Measurements from ENCODE around the gene SMURF1. TPM values are rescaled to one million over a fixed set of nuclear protein-coding genes. Genes with fewer than 3 reads are reported as not detected.

Gene SMURF1
- total RNA-seq, 2 donors from 2014 or later = 15.4 to 25.1 TPM

DNA sequence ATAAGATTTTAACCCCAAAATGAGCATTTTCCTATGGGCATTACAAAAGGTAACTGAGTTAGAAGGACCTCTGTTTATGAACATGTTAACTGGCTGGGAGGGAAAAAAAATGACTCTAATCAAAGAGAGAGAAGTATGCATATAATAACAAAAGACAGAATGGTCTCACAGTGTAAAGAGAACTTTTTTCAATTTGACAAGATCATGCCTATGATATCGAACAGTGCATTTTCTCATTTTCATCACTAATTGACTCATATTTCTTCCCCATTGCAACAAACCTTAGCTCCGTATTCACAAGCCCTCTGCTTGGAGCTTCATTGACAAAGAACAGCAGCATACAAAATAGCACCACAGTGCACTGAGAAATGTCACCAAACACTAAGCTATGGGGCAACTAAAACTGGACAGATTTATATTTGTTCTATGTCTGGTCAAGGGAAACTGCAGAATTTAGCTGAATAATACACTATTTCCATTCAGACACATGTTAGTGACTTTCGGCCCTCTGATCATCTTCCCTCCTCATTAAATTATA is 45.6 kb downstream of the SMURF1 start:
- 85% methylated on average over 3 of the region's 3 CpGs for WGBS
- no peaks in the 10 kb centered on the region for H3K9me3 ChIP-seq
- no peak overlapping the region for H3K27ac ChIP-seq
- no peak overlapping the region for H3K4me3 ChIP-seq
- TF ChIP-seq CTCF (IDR thresholded peaks at IDR 0.05) (no peak), POLR2AphosphoS5 (IDR thresholded peaks at IDR 0.05) (no peak), POLR2A (IDR thresholded peaks at IDR 0.05) (no peak)
- DNase-seq (ENCODE audit: low spot score) = no peak
- no peaks in the 10 kb centered on the region for H3K27me3 ChIP-seq (replicated peaks; ENCODE audit: insufficient read depth)
- intact Hi-C loops (cut with DNase I) = no loop called here
- no peaks in the 10 kb centered on the region for H3K36me3 ChIP-seq
- peaks cover 6% of the 10 kb centered on the region for H3K4me1 ChIP-seq (replicated peaks)

- H3K4me3 ChIP-seq = no peak overlapping the region
- H3K27me3 ChIP-seq (replicated peaks; ENCODE audit: insufficient read depth) = no peaks in the 10 kb centered on the region
- TF ChIP-seq CTCF (IDR thresholded peaks at IDR 0.05) = no peak
- 95% methylated on average over 2 of the region's 2 CpGs for WGBS
- no peak overlapping the region for H3K27ac ChIP-seq
- DNase-seq (ENCODE audit: low spot score) = no peak
- intact Hi-C loops (cut with DNase I) = no loop called here
- H3K9me3 ChIP-seq = no peaks in the 10 kb centered on the region
- no peaks in the 10 kb centered on the region for H3K36me3 ChIP-seq
- H3K4me1 ChIP-seq (replicated peaks) = peaks cover 6% of the 10 kb centered on the region
These were observed 46.2 kb downstream of the SMURF1 start for GRCh38 chr7:99097730-99098129.

DNA sequence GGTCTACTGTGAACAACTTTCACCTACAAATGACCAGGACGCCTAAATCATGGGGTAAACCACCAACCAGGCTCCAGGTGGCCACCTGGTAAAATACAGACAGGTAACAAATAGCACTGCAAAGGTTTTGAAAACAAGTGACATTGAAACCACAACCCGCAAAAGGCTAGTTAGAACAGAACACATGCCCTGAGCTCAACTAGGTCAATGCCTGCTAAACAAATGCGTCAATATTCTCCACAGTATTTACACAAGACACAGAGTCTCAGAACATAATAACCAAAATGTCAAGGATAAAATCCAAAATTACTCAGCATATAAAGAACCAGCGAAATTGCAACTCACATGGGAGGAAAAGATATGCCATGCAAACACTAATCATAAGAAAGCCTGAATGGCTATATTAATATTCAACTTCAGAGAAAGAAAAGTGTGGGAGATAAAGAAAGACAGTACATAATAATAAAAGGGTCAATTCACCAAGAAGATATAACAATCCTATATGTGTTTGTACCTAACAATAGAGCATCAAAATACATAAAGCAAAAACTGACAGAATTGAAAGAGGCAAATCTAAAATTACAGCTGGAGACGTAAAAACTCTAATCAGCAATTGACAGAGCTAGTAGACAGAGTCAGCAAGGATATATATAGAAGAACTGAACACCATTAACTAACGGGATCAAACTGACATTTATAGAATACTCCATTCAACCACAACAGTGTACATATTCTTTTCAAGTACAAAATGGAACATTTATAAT is 47.6 kb downstream of the SMURF1 start:
- no peaks in the 10 kb centered on the region for H3K27me3 ChIP-seq (replicated peaks; ENCODE audit: insufficient read depth)
- TF ChIP-seq POLR2A (IDR thresholded peaks at IDR 0.05) (no peak), POLR2AphosphoS5 (IDR thresholded peaks at IDR 0.05) (peak; percentile 51), CTCF (IDR thresholded peaks at IDR 0.05) (no peak)
- intact Hi-C loops (cut with DNase I) = no loop called here
- 56% methylated on average over 6 of the region's 6 CpGs for WGBS
- H3K4me1 ChIP-seq (replicated peaks) = peaks cover 6% of the 10 kb centered on the region
- no peak for DNase-seq (ENCODE audit: low spot score)
- peak overlapping the region; percentile 58 to 69 for H3K27ac ChIP-seq
- H3K4me3 ChIP-seq = no peak overlapping the region
- H3K9me3 ChIP-seq = no peaks in the 10 kb centered on the region
- H3K36me3 ChIP-seq = no peaks in the 10 kb centered on the region

DNA sequence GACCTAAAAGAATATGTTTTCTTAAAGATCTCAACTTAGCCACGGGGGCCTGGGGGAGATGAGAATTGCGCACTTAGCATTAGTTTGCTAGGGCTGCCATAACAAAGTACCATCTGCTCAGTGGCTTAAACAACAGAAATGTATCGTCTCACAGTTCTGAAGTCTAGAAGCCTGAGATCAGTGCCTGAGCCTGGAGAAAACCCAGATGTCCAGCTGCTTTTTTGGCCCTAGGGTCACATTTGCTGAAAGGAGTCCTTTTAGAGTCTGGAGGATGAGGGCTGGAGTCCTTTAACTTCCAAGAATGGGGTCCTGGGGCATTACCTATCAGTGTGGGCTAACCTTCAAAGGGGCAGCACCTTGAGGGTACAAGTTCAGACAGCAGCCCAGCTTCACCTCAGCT is 48.2 kb downstream of the SMURF1 start:
- Histone ChIP-seq H3K4me3 (no peak overlapping the region), H3K27me3 (replicated peaks; ENCODE audit: insufficient read depth) (no peaks in the 10 kb centered on the region), H3K4me1 (replicated peaks) (peaks cover 6% of the 10 kb centered on the region), H3K27ac (peak overlapping the region; percentile 58 to 69), H3K9me3 (no peaks in the 10 kb centered on the region), H3K36me3 (no peaks in the 10 kb centered on the region)
- WGBS = 51% methylated on average over 3 of the region's 3 CpGs
- intact Hi-C loops (cut with DNase I) = no loop called here
- DNase-seq (ENCODE audit: low spot score) = no peak
- TF ChIP-seq POLR2A (IDR thresholded peaks at IDR 0.05) (no peak), POLR2AphosphoS5 (IDR thresholded peaks at IDR 0.05) (no peak), CTCF (IDR thresholded peaks at IDR 0.05) (no peak)

DNA sequence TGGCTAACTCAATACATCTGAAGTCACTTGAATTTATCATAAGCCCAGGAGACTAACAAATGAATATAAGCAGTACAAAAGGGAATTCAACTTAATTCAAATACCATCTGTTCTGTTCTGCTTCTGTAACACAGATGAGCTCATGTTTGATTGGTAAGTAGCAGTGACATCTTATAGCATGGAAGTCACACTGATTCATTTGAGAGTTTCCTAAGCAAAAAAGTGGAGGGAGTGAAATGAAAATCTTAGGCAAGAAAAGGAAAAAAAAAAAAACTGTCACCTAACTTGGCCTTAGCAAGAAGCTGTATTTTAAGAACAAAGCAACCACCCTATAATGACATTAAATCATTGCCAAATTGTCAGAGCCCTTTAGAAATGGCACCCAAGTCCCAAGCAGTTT is 49.5 kb downstream of the SMURF1 start:
- H3K4me1 ChIP-seq (replicated peaks) = peaks cover 6% of the 10 kb centered on the region
- H3K27ac ChIP-seq = no peak overlapping the region
- intact Hi-C loops (cut with DNase I) = no loop called here
- TF ChIP-seq POLR2A (IDR thresholded peaks at IDR 0.05) = no peak
- no peaks in the 10 kb centered on the region for H3K9me3 ChIP-seq
- no peak overlapping the region for H3K4me3 ChIP-seq
- no peak for DNase-seq (ENCODE audit: low spot score)
- H3K36me3 ChIP-seq = no peaks in the 10 kb centered on the region
- H3K27me3 ChIP-seq (replicated peaks; ENCODE audit: insufficient read depth) = no peaks in the 10 kb centered on the region
